ENCODE results near the gene MT1A.

The MT1A gene

GRCh38 chr16:56616608-56617211 is 21.8 kb upstream of the MT1A start:
- Histone ChIP-seq H3K4me2 (ENCODE audit: low read length) (no peak overlapping the region), H3K27me3 (ENCODE audit: control insufficient read depth, low read length) (peaks cover 22% of the 10 kb centered on the region; the same call in 1 of the 2 replicates), H3K4me3 (ENCODE audit: low read length) (no peak overlapping the region)

DNA sequence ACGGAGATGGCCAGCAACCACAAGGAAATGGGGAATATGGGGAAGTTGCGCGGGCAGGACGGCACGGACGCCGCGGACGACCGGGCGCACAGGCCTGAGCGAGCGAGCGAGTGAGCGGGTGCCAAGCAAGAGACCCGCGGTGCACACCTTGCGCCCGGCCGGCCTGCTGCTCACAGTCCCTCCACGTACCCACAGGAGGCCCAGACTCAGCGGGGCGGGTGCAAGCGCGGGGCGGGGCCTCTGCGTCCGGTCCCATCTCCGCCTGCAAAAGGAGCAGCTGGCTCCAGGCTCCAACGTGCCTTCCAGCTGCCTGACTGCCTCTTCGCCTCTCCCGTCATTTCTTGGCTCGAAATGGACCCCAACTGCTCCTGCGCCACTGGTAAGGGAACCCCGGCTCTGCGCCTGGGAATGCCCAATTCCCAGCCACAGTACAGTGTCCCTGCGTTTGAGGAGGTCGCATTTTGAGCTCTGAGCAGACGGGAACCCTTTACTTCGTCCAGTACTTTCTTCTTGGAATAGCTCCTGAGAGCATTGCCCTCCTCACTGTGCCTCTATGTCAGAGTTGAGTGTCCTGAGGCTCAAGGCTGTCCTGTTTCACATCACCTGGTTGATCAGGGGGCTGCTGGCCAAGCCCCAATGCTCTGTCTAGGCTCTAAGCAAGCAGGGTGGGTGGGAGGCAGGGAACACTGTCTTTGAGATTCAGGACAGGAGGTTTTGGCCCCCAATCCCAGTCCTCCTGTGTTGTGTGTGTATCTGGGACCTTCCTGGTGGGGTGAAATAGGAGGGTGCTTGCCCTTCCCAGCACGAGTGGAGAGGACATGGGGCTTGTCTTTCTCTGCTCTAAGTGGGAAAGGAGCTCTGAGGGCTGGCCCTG is 21.0 kb upstream of the MT1A start:
- Histone ChIP-seq H3K9me3 (ENCODE audit: control insufficient read depth, insufficient read depth, low read length) (no peaks in the 10 kb centered on the region), H3K27me3 (ENCODE audit: control insufficient read depth, low read length) (peaks cover 22% of the 10 kb centered on the region; the same call in 1 of the 2 replicates), H3K4me3 (ENCODE audit: low read length) (no peak overlapping the region), H3F3A (ENCODE audit: control insufficient read depth, insufficient read depth) (no peaks in the 10 kb centered on the region), H3K4me1 (ENCODE audit: control insufficient read depth, low read length) (no peaks in the 10 kb centered on the region), H3K36me3 (ENCODE audit: control insufficient read depth, low read length) (no peaks in the 10 kb centered on the region), H3K9me2 (replicated peaks; ENCODE audit: control insufficient read depth, low read length) (no peaks in the 10 kb centered on the region), H4K20me1 (ENCODE audit: control insufficient read depth, insufficient read depth, low read depth, low read length) (no peaks in the 10 kb centered on the region), H3K27ac (ENCODE audit: low read depth, low read length) (no peak overlapping the region), H3K79me2 (ENCODE audit: control insufficient read depth, low read length) (no peaks in the 10 kb centered on the region), H3K4me2 (ENCODE audit: low read length) (no peak overlapping the region)
- TF ChIP-seq EZH2phosphoT487 (IDR thresholded peaks at IDR 0.05; ENCODE audit: borderline replicate concordance, low read length) (no peak), CTCF (IDR thresholded peaks at IDR 0.05; ENCODE audit: low read depth, low read length, poor library complexity, severe bottlenecking) (no peak)

More at GRCh38 chr16:56616608-56617211, 21.8 kb upstream of the MT1A start:
- TF ChIP-seq CTCF (IDR thresholded peaks at IDR 0.05; ENCODE audit: low read depth, low read length, poor library complexity, severe bottlenecking) (no peak), EZH2phosphoT487 (IDR thresholded peaks at IDR 0.05; ENCODE audit: borderline replicate concordance, low read length) (no peak)
- no peaks in the 10 kb centered on the region for H3F3A ChIP-seq (ENCODE audit: control insufficient read depth, insufficient read depth)
- no peaks in the 10 kb centered on the region for H3K79me2 ChIP-seq (ENCODE audit: control insufficient read depth, low read length)
- no peaks in the 10 kb centered on the region for H3K9me3 ChIP-seq (ENCODE audit: control insufficient read depth, insufficient read depth, low read length)
- H3K9me2 ChIP-seq (replicated peaks; ENCODE audit: control insufficient read depth, low read length): no peaks in the 10 kb centered on the region
- H3K4me1 ChIP-seq (ENCODE audit: control insufficient read depth, low read length): no peaks in the 10 kb centered on the region
- no peaks in the 10 kb centered on the region for H3K36me3 ChIP-seq (ENCODE audit: control insufficient read depth, low read length)
- H4K20me1 ChIP-seq (ENCODE audit: control insufficient read depth, insufficient read depth, low read depth, low read length): no peaks in the 10 kb centered on the region
- H3K27ac ChIP-seq (ENCODE audit: low read depth, low read length): no peak overlapping the region

GRCh38 chr16:56618138-56618537 is 20.3 kb upstream of the MT1A start:
- no peaks in the 10 kb centered on the region for H3K36me3 ChIP-seq (ENCODE audit: control insufficient read depth, low read length)
- H3F3A ChIP-seq (ENCODE audit: control insufficient read depth, insufficient read depth): no peaks in the 10 kb centered on the region
- H3K79me2 ChIP-seq (ENCODE audit: control insufficient read depth, low read length): no peaks in the 10 kb centered on the region
- H3K9me3 ChIP-seq (ENCODE audit: control insufficient read depth, insufficient read depth, low read length): no peaks in the 10 kb centered on the region
- no peaks in the 10 kb centered on the region for H3K4me1 ChIP-seq (ENCODE audit: control insufficient read depth, low read length)
- H3K9me2 ChIP-seq (replicated peaks; ENCODE audit: control insufficient read depth, low read length): no peaks in the 10 kb centered on the region
- no peak for TF ChIP-seq CTCF (IDR thresholded peaks at IDR 0.05; ENCODE audit: low read depth, low read length, poor library complexity, severe bottlenecking)
- no peak for TF ChIP-seq EZH2phosphoT487 (IDR thresholded peaks at IDR 0.05; ENCODE audit: borderline replicate concordance, low read length)
- peaks cover 22% of the 10 kb centered on the region; the same call in 1 of the 2 replicates for H3K27me3 ChIP-seq (ENCODE audit: control insufficient read depth, low read length)
- no peak overlapping the region for H3K4me3 ChIP-seq (ENCODE audit: low read length)
- no peak overlapping the region for H3K4me2 ChIP-seq (ENCODE audit: low read length)
- H4K20me1 ChIP-seq (ENCODE audit: control insufficient read depth, insufficient read depth, low read depth, low read length): no peaks in the 10 kb centered on the region
- no peak overlapping the region for H3K27ac ChIP-seq (ENCODE audit: low read depth, low read length)
